Calu3 (cell line): ENCODE measurements around the gene AKAP12. TPM values are rescaled to one million over a fixed set of nuclear protein-coding genes. Genes with fewer than 3 reads are reported as not detected.

ENCODE experiments used
- BruUV-seq: library from RNA; stranded (reverse); fragments of 400-500 nt; replicated peaks from 2 replicates; lab custom pipeline; 2021; lab: Mats Ljungman, UMichigan
- CTCF ChIA-PET: fragments of 300-600 bp; sonication (Branson Sonifier 250); formaldehyde crosslinking; loops from one replicate; lab custom pipeline; 2022; ENCODE audit warnings: antibody characterized with exemption; lab: Charles Lee
- DNase-seq: peaks from one replicate; pipeline ENCODE4 v3.0.0; 2022
- H3K27ac Mint-ChIP-seq: one replicate; pipeline ENCODE4 v1.8.0; 2022; ENCODE audit warnings: mixed read lengths; ENCODE audit not compliant: unreplicated experiment
- H3K27me3 Mint-ChIP-seq: one replicate; pipeline ENCODE4 v1.8.0; 2022; ENCODE audit warnings: mixed read lengths; ENCODE audit not compliant: unreplicated experiment
- H3K36me3 Mint-ChIP-seq: one replicate; pipeline ENCODE4 v1.8.0; 2022; ENCODE audit warnings: mild to moderate bottlenecking, moderate library complexity, mixed read lengths; ENCODE audit not compliant: insufficient read depth, unreplicated experiment
- H3K4me1 Mint-ChIP-seq: one replicate; pipeline ENCODE4 v1.8.0; 2022; ENCODE audit warnings: mild to moderate bottlenecking, low read depth, mixed read lengths; ENCODE audit not compliant: unreplicated experiment
- H3K4me3 Mint-ChIP-seq: one replicate; pipeline ENCODE4 v1.8.0; 2022; ENCODE audit warnings: mild to moderate bottlenecking, low read depth, moderate library complexity, mixed read lengths; ENCODE audit not compliant: unreplicated experiment
- H3K9me3 Mint-ChIP-seq: one replicate; pipeline ENCODE4 v1.8.0; 2022; ENCODE audit warnings: low read depth, mixed read lengths; ENCODE audit not compliant: unreplicated experiment
- CTCF ChIP-seq: fragments of 200-600 bp; IDR thresholded peaks from one replicate; pipeline ENCODE4 v1.8.0; 2022; ENCODE audit warnings: antibody characterized with exemption; ENCODE audit not compliant: unreplicated experiment
- intact Hi-C: fragments of 100-400 bp; cut with micrococcal nuclease; formaldehyde crosslinking; loops from one replicate; pipeline ENCODE4 v1.10.0; 2022; ENCODE audit not compliant: unreplicated experiment
- total RNA-seq: library from RNA; stranded (reverse); gene quantifications from 2 replicates; pipeline ENCODE4 v1.2.3, GENCODE V29; 2022

Gene AKAP12
- total RNA-seq, 1 experiment from 2014 or later: 31.8 TPM

- CTCF ChIA-PET: interaction anchor here (0.7 kb wide), 1 partner anchor 26 kb away, joined by 3 read pairs; no protein-coding TSS in a partner anchor
- H3K4me1 Mint-ChIP-seq: peaks cover 7% of the 10 kb centered on the region
- H3K9me3 Mint-ChIP-seq: no peaks in the 10 kb centered on the region
- H3K4me3 Mint-ChIP-seq: no peak overlapping the region
- no peak overlapping the region for H3K27ac Mint-ChIP-seq
- intact Hi-C loops: no loop called here
- BruUV-seq: no TSS peak
- no peak for DNase-seq
- no peaks in the 10 kb centered on the region for H3K27me3 Mint-ChIP-seq
- TF ChIP-seq CTCF: no peak
- no peaks in the 10 kb centered on the region for H3K36me3 Mint-ChIP-seq
Observed at GRCh38 chr6:151279891-151280290, 40.1 kb downstream of the AKAP12 start.

GRCh38 chr6:151280859-151281258 lies 41.1 kb downstream of the AKAP12 start:
- Mint-ChIP-seq H3K4me1 (peaks cover 7% of the 10 kb centered on the region), H3K27me3 (no peaks in the 10 kb centered on the region), H3K9me3 (no peaks in the 10 kb centered on the region), H3K27ac (no peak overlapping the region), H3K36me3 (no peaks in the 10 kb centered on the region), H3K4me3 (no peak overlapping the region)
- no peak for DNase-seq
- BruUV-seq: no TSS peak
- CTCF ChIA-PET: no interaction called here
- intact Hi-C loops: no loop called here
- TF ChIP-seq CTCF: no peak

GRCh38 chr6:151284012-151284411 lies 44.2 kb downstream of the AKAP12 start:
- intact Hi-C loops: no loop called here
- TF ChIP-seq CTCF: no peak
- Mint-ChIP-seq H3K27ac (no peak overlapping the region), H3K9me3 (no peaks in the 10 kb centered on the region), H3K4me1 (peaks cover 7% of the 10 kb centered on the region), H3K27me3 (no peaks in the 10 kb centered on the region), H3K4me3 (no peak overlapping the region), H3K36me3 (no peaks in the 10 kb centered on the region)
- BruUV-seq: no TSS peak
- CTCF ChIA-PET: interaction anchor here (0.6 kb wide), 1 partner anchor 13 kb away, joined by 3 read pairs; no protein-coding TSS in a partner anchor
- DNase-seq: no peak

- no TSS peak for BruUV-seq
- DNase-seq: no peak
- CTCF ChIA-PET: interaction anchor here (0.6 kb wide), 1 partner anchor 13 kb away, joined by 3 read pairs; no protein-coding TSS in a partner anchor
- Mint-ChIP-seq H3K27ac (no peak overlapping the region), H3K4me1 (peaks cover 7% of the 10 kb centered on the region), H3K4me3 (no peak overlapping the region), H3K27me3 (no peaks in the 10 kb centered on the region), H3K36me3 (no peaks in the 10 kb centered on the region), H3K9me3 (no peaks in the 10 kb centered on the region)
- intact Hi-C loops: no loop called here
- TF ChIP-seq CTCF: no peak
Observed at GRCh38 chr6:151284548-151285017, 44.8 kb downstream of the AKAP12 start.
